ENCODE results near the gene IRGQ. TPM values are rescaled to one million over a fixed set of nuclear protein-coding genes. Genes with fewer than 3 reads are reported as not detected.
A peak's percentile ranks its signal among the peaks of the same experiment; 100 is the strongest.

The IRGQ gene
- total RNA-seq, 1 donor from 2014 or later: 53.5 TPM

DNA sequence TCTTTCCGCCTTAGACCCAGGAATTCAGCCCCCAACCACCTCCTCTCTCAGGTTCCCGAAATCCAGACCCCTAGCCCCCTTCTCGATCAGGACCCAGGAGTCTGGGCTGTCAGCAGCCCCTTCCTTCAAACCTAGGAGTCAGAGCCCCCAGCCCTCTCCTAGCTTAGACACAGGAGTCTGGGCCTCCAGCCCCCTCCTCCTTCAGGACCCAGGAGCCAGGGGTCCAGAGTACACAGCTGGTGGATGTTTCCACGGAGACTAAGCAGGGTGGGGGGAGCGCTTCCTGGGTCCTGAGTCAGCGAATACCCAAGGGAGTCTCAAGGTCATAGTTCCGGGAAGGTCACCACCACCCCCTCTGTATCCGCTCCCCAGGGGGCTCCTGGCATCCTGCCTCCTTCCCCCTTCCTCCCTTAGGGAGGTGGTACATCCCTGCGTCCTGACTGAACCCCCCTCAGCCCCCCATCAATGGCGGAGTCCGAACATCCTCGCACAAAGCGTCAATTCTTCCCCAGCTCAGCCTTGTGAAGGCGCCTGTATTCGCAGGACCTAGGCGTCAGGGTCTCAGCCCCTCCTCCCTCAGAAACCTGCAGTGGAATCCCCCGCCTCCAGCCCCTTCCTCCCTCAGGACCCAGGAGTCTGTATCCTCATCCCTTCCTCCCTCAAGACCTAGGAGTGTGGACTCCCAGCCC lies 39.1 kb upstream of the IRGQ start:
- no peaks in the 10 kb centered on the region for H3K9me3 Mint-ChIP-seq
- peaks cover 42% of the 10 kb centered on the region for H3K4me1 Mint-ChIP-seq
- H3K27ac Mint-ChIP-seq (ENCODE audit: unreplicated experiment): peak overlapping the region; percentile 95
- peak overlapping the region; percentile 86 for H3K4me3 Mint-ChIP-seq
- H3K36me3 Mint-ChIP-seq (ENCODE audit: low read depth): no peaks in the 10 kb centered on the region
- TF ChIP-seq, protein P1, sequence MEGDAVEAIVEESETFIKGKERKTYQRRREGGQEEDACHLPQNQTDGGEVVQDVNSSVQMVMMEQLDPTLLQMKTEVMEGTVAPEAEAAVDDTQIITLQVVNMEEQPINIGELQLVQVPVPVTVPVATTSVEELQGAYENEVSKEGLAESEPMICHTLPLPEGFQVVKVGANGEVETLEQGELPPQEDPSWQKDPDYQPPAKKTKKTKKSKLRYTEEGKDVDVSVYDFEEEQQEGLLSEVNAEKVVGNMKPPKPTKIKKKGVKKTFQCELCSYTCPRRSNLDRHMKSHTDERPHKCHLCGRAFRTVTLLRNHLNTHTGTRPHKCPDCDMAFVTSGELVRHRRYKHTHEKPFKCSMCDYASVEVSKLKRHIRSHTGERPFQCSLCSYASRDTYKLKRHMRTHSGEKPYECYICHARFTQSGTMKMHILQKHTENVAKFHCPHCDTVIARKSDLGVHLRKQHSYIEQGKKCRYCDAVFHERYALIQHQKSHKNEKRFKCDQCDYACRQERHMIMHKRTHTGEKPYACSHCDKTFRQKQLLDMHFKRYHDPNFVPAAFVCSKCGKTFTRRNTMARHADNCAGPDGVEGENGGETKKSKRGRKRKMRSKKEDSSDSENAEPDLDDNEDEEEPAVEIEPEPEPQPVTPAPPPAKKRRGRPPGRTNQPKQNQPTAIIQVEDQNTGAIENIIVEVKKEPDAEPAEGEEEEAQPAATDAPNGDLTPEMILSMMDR (conservative IDR thresholded peaks at IDR 0.05): no peak
- H3K27me3 Mint-ChIP-seq (ENCODE audit: low read depth): no peaks in the 10 kb centered on the region
- peak; percentile 65 for DNase-seq (ENCODE audit: low read depth, low spot score)

DNA sequence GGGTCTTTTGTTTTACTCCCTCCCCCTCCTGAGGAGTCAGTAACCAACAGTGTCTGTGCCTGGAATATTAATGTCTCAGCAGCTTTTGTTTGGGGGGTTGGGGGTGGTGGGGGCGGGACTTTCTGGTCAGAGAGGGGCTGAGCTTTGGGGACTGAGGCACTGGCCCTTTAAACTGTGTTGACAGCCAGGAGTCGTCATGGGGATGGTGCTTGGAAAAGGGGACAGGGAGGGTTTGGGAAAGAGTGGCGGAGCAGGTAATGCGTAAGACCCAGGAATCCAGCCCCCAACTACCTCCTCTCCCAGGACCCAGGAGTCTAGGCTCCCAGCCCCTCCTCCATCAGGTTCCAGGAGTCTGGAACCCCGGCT lies 38.6 kb upstream of the IRGQ start:
- Mint-ChIP-seq H3K4me1 (peaks cover 42% of the 10 kb centered on the region), H3K27ac (ENCODE audit: unreplicated experiment) (peak overlapping the region; percentile 95), H3K4me3 (no peak overlapping the region), H3K9me3 (no peaks in the 10 kb centered on the region), H3K27me3 (ENCODE audit: low read depth) (no peaks in the 10 kb centered on the region), H3K36me3 (ENCODE audit: low read depth) (no peaks in the 10 kb centered on the region)
- TF ChIP-seq, protein P1 (conservative IDR thresholded peaks at IDR 0.05): no peak
- no peak for DNase-seq (ENCODE audit: low read depth, low spot score)

DNA sequence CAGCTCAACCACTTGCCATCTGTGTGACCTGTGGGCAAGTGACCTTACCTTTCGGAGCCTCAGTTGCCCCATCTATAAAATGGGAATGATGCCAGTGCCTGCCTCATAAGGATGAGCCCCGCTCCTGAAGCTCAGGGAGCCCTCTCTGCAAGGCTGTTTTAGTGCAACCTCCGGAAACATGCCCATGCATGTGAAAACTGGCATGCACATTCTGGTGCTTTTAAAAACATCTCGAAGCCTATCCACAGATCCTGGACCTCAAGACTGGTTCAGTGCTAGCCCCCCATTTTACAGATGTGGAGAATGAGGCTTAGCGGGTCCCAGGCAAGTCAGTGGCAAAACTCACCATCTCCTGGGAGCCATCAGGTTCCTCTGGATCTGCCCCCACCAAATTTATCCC lies 38.1 kb upstream of the IRGQ start:
- Mint-ChIP-seq H3K9me3 (no peaks in the 10 kb centered on the region), H3K4me3 (no peak overlapping the region), H3K4me1 (peaks cover 40% of the 10 kb centered on the region), H3K36me3 (ENCODE audit: low read depth) (no peaks in the 10 kb centered on the region), H3K27me3 (ENCODE audit: low read depth) (no peaks in the 10 kb centered on the region), H3K27ac (ENCODE audit: unreplicated experiment) (no peak overlapping the region)
- TF ChIP-seq, protein P1 (conservative IDR thresholded peaks at IDR 0.05): no peak
- no peak for DNase-seq (ENCODE audit: low read depth, low spot score)

- no peak for DNase-seq (ENCODE audit: low read depth, low spot score)
- TF ChIP-seq, protein P1 (conservative IDR thresholded peaks at IDR 0.05): no peak
- H3K9me3 Mint-ChIP-seq: no peaks in the 10 kb centered on the region
- H3K27me3 Mint-ChIP-seq (ENCODE audit: low read depth): no peaks in the 10 kb centered on the region
- peaks cover 40% of the 10 kb centered on the region for H3K4me1 Mint-ChIP-seq
- H3K27ac Mint-ChIP-seq (ENCODE audit: unreplicated experiment): peak overlapping the region; percentile 60
- no peak overlapping the region for H3K4me3 Mint-ChIP-seq
- H3K36me3 Mint-ChIP-seq (ENCODE audit: low read depth): no peaks in the 10 kb centered on the region
Observed at GRCh38 chr19:43633520-43633919, 37.6 kb upstream of the IRGQ start.

- H3K4me3 Mint-ChIP-seq: no peak overlapping the region
- H3K4me1 Mint-ChIP-seq: peaks cover 35% of the 10 kb centered on the region
- TF ChIP-seq, protein P1 (conservative IDR thresholded peaks at IDR 0.05): no peak
- DNase-seq (ENCODE audit: low read depth, low spot score): no peak
- no peaks in the 10 kb centered on the region for H3K27me3 Mint-ChIP-seq (ENCODE audit: low read depth)
- no peak overlapping the region for H3K27ac Mint-ChIP-seq (ENCODE audit: unreplicated experiment)
- no peaks in the 10 kb centered on the region for H3K9me3 Mint-ChIP-seq
- peaks cover 4% of the 10 kb centered on the region for H3K36me3 Mint-ChIP-seq (ENCODE audit: low read depth)
Observed at GRCh38 chr19:43631491-43631890, 35.6 kb upstream of the IRGQ start.

All from neural crest cell (in vitro differentiated cells).